G401 (cell line): ENCODE measurements around the gene SERPINA1. TPM values are rescaled to one million over a fixed set of nuclear protein-coding genes. Genes with fewer than 3 reads are reported as not detected.
A peak's percentile ranks its signal among the peaks of the same experiment; 100 is the strongest.

ENCODE experiments used
- DNase-seq: peaks from one replicate; pipeline ENCODE4 v3.0.0-alpha.2; 2015; ENCODE audit warnings: low spot score
- in situ Hi-C: cut with HindIII; loops from 2 replicates; pipeline ENCODE4 v1.10.0; 2016; ENCODE audit warnings: low sequenced_read_pairs, mixed read lengths
- total RNA-seq: library from RNA; depleted of rRNA; stranded (reverse); fragments of >200 nt; shearing (Covaris generic); gene quantifications from 2 replicates; pipeline ENCODE4 v1.2.3, GENCODE V29; 2014

SERPINA1 gene
- total RNA-seq, 1 experiment from 2014 or later = not detected

DNA sequence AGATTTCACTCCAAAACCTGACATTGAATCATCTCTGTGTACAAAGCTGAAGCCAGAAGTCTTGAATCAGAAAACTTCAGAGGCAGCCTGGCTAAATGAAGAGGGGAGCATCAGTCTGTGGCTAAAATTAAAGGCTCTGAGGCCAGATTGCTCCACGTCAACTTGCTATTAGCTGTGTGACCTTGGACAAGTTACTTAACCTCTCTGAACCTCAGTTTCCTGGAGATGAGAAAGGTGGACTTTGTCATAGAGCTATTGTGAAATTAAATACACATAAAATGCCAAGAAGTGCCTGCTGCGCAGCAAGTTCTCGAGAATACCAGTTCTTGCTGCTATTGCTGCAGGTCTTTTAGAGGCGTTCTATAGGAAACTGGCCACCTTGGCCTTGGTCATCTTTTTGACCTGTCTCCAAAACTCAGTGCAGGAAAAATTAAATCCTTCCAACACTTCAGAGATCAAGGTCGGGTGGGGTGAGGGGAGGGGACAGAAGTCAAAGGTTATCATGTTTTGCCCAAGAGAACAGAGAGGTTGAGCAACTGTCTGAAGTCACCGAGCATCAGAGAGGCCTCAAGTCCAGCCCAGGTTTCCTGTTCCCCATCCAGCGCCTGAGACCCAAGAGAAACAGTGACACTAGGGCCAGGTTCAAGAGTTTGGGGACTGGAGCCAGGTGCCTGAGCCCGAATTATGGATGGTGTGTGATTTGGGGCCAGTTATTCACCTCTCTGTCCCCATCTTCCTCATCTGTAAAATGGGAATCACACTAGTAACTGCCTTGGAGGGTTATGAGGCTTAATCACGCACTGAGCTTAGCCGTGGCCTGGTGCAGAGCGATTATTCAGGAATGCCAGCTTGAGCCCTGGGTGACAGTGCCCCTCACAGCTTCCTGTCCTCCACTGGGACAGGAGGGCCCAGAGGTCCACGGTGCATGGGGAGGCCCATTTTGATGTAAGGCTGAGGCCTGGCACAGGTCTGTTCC, 1.1 kb downstream of the SERPINA1 start:
- no peak for DNase-seq
- in situ Hi-C loops = no loop called here

DNA sequence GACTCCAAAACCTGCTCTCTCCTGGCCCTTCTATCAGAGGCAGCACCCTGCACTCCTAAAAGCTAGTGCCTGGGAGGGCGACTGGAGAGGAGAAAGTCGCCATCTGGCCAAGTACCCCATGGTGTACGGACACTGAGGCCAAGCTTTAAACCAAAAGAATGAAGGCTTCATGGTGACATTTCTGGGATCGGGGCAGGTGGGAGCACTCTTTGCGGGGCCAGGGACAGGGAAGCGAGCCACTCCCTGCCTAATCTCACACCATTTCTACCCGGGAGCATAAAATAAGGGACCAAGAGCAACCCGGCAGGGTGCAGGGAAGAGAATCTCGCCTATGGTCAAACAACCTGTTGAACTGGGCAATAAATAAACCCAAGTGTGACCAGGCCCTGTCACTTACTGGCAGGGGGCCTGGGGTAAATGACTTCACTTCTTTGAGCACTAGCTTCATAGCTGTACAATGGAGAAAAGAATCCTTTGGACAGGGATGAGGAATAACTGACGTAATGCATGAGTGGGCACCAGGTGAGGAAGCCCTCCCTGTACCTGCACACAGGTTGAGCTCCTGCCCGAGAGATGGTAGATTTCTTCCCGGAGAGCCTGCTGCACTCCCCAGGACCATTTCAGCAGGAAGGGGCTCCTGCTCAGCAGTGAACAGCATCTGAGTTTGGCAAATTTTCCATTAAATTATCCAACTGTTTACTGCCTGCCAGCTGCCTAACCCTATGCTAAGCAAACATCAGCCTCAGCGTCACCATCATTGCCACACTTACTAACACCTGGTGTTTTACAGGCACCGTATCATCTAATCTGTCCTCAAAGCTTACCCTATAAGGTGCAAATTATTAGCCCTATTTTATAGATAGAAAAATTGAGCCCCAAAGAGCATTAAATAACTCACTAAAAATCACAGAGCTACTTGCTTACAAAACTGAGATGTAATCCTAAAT, 2.0 kb downstream of the SERPINA1 start:
- no peak for DNase-seq
- in situ Hi-C loops = no loop called here

DNA sequence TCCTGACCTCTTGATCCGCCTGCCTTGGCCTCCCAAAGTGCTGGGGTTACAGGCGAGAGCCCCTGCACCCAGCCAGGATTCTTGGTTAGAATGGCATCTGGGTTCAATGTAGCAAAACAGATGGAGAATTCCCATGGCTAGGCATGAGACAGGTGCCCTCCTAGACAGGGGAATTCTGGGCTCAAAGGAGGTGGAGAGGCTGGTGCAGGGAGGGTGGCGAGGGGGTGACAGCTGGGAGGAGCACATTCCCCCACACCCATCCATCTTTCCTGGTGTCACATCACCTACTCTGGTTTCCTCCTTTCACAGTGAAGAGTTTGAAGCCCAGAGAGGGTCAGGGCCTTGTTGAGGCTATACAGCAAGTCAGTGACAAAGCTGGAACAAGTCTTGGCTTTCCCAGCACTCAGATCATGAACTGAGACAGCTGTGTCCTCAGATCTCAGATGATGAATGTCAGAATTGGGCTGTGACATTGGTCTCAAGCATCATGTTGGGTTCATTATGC, 2.8 kb downstream of the SERPINA1 start:
- DNase-seq = no peak
- in situ Hi-C loops = no loop called here

DNA sequence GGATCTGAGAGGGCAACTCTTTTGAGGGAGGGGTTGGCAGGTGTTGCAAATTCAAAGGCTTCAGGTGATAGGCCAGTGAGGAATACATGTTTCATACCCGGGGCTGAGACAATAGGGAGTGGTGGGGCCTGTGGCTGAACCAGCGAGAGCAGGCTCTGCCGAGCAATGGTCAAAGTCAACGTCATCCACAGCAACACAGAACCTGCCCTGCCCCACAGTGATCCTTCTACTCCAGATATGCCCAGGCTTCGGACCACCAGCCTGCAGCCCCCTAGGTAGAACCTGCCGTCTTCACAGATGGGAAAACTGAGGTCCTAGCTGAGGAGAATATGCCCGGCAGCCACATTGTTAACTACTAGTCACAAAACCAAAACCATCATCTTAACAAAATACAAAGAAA, 4.1 kb downstream of the SERPINA1 start:
- in situ Hi-C loops = no loop called here
- DNase-seq = no peak

- in situ Hi-C loops = no loop called here
- no peak for DNase-seq
Measured at GRCh38 chr14:94383777-94384176, 4.6 kb downstream of the SERPINA1 start.

GRCh38 chr14:94382716-94383596, 5.4 kb downstream of the SERPINA1 start:
- no peak for DNase-seq
- in situ Hi-C loops = no loop called here

DNA sequence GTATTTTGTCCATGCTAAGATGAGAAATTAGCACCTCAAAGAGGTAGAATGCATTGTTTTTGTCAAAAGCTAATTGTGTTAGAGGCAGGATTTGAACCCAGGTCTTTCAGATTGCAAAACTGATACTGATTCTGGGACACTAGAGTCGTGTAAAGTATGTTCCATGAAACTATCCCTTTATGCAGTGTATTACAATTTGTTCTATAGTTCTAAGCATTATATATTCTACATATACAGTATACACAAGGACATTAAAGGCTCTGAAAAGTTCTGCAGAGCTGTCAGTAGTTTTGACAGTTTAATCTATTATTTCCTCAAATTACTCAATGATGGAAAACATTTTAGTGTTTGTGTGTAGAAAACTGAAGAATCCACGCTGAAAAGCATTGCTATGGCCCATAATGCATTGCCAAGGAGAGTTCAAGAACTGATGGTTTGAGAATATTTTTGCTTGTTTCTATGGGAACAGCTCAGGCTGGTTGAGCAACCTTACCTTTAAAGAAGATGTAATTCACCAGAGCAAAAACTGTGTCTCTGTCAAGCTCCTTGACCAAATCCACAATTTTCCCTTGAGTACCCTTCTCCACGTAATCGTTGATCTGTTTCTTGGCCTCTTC, 6.2 kb downstream of the SERPINA1 start:
- DNase-seq = no peak
- in situ Hi-C loops = no loop called here

GRCh38 chr14:94381149-94382030, 7.0 kb downstream of the SERPINA1 start:
- in situ Hi-C loops = no loop called here
- peak; percentile 16 for DNase-seq

GRCh38 chr14:94380225-94381148, 7.9 kb downstream of the SERPINA1 start:
- DNase-seq = peak; percentile 34
- in situ Hi-C loops = no loop called here

- in situ Hi-C loops = no loop called here
- DNase-seq = no peak
Measured at GRCh38 chr14:94379291-94380224, 8.8 kb downstream of the SERPINA1 start.

GRCh38 chr14:94378527-94379290, 9.7 kb downstream of the SERPINA1 start:
- in situ Hi-C loops = no loop called here
- no peak for DNase-seq

DNA sequence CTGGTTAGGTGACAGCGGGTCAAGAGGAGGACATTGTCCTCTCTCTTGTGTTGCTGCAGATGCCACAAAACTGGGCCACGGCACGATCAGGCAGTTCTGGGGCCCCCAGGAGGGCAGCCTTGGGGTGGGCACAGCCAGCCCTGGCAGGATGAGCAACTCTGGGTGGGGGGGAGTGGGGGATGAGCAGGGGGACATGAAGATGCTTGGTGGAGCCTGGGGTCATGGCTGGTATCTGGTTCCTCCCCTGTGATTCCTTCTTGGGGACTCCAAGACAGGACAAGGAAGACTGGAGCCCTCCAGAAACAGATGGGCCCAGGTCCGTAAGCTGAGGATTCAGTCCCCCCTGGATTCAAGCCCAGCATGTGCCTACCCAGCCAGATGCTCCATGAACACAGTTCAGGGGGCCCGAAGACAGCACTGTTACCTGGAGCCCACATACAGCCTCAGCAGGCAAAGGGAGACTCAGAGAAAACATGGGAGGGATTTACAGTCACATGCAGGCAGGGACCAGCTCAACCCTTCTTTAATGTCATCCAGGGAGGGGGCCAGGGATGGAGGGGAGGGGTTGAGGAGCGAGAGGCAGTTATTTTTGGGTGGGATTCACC, 10.4 kb downstream of the SERPINA1 start:
- in situ Hi-C loops = no loop called here
- no peak for DNase-seq

DNA sequence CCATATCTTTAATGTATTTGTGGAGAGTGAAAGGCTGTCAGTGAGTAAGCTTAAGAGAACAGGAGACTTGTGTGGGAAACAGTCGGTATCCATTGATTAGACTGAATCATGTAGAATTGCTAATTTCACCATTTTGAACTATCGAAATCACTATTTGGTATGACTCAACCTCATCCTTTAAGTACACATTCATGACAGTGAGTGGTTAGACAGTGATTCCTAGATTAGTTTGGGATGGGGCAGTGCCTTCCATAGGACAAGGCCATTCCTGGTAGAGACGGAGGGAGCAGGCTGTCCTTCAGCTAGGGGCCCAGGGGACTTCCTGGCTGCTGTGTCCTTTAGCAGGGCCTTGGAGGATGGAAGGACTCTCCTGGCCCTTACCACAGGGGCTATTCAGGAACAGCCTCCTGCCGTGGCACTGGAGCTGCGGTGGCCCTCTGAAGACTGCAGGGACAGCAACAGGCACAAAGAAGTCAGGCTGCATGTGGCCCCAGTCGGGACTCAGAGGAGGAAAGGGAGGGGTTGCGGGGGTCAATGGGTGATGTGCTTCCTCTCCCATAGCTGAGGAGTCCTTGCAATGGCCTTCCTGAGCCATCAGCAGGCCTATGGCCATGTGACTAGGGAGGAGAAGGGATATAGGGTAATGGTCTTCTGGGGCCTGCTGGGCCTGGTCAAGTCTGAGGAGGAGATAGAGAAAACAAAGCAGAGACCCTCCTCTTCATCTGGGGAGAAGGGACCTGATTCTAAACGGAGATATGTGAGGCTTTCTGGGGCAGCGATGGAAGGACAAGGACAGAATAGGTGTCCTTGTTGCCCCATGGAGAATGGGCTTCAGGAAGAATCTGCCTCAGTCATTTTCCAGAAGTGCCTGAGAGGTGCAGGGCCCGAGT, 11.2 kb downstream of the SERPINA1 start:
- in situ Hi-C loops = no loop called here
- DNase-seq = no peak
